ENCODE measurements around the gene PLAU.

PLAU gene

DNA sequence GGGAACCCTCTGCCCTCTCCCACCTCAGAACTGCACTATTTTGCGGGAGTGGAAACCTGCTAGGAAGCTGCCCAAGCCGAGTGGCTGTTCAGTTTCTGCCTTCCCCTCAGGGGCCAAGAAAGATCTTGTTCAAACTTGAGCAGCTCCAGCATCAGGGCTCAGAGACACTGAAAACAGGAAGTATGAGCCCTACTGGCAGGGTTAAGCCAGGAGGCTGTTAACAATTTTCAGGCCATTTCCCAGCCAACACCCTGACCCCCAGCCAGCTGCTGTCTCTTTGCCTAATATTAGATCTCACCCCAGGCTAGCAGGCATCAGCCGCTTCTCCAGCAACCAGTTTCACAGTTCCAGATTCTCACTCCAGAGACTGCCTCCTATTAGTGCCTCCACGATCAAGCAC lies 9.2 kb downstream of the PLAU start:
- in situ Hi-C loops (cut with MboI; ENCODE audit: low pct_unique_long_range_greater_than_20kb, low sequenced_read_pairs, unreplicated experiment) = no loop called here
- TF ChIP-seq, protein P1, sequence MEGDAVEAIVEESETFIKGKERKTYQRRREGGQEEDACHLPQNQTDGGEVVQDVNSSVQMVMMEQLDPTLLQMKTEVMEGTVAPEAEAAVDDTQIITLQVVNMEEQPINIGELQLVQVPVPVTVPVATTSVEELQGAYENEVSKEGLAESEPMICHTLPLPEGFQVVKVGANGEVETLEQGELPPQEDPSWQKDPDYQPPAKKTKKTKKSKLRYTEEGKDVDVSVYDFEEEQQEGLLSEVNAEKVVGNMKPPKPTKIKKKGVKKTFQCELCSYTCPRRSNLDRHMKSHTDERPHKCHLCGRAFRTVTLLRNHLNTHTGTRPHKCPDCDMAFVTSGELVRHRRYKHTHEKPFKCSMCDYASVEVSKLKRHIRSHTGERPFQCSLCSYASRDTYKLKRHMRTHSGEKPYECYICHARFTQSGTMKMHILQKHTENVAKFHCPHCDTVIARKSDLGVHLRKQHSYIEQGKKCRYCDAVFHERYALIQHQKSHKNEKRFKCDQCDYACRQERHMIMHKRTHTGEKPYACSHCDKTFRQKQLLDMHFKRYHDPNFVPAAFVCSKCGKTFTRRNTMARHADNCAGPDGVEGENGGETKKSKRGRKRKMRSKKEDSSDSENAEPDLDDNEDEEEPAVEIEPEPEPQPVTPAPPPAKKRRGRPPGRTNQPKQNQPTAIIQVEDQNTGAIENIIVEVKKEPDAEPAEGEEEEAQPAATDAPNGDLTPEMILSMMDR (IDR thresholded peaks at IDR 0.05; ENCODE audit: extremely low read depth, insufficient read depth, missing control alignments) = no peak
- no peak for DNase-seq (ENCODE audit: low spot score)

DNA sequence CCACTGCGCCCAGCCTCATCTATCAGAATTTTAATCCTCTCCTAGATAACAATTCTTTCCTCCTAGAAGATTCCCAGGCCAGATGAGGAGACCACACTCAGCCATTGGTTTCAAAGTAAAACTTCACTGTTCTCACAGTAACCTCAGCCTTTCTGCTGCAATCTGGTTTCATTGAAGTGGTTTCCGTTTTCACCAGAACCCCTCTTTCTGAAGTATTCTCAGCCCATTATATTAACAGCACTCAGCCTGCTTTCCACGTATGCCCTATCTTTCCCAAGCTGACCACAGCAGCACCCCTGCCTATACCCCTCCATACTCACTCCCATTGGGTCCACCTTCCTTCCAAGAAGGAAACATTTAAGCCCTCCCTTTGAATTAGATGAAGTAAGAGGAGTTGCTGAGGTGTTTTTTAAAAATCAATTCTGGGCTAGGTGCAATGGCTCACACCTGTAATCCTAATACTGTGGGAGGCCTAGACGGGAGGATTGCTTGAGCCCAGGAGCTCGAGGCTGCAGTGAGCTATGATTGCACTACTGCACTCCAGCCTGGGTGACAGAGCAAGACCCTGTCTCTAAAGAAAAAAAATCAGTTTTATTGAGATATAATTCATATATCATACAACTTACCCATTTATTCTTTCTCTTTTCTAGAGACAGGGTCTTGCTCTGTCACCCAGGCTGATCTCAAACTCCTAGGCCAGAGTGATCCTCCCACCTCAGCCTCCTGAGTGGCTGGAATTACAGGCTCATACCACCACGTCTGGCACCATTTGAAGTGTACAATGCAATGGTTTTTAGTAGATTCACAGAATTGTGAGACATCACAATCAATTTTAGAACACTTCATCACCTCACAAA lies 11.3 kb downstream of the PLAU start:
- in situ Hi-C loops (cut with MboI; ENCODE audit: low pct_unique_long_range_greater_than_20kb, low sequenced_read_pairs, unreplicated experiment) = no loop called here
- peak; percentile 55 for DNase-seq (ENCODE audit: low spot score)

DNA sequence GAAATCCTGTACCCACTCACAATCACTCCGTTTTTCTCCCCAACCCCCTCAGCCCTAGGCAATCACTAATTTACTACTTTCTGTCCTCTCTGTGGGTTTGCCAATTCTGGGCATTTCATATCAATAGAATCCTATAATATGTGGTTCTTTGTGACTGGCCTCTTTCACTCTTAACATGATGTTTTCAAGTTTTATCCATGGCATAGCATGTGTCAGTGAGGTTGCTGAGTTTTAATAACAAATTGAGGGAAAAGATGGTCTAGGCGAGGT lies 11.9 kb downstream of the PLAU start:
- in situ Hi-C loops (cut with MboI; ENCODE audit: low pct_unique_long_range_greater_than_20kb, low sequenced_read_pairs, unreplicated experiment) = no loop called here
- TF ChIP-seq, protein P1 (IDR thresholded peaks at IDR 0.05; ENCODE audit: extremely low read depth, insufficient read depth, missing control alignments) = no peak
- no peak for DNase-seq (ENCODE audit: low spot score)

More for the DNA sequence above, 11.3 kb downstream of the PLAU start:
- TF ChIP-seq, protein P1 (IDR thresholded peaks at IDR 0.05; ENCODE audit: extremely low read depth, insufficient read depth, missing control alignments) = no peak

DNA sequence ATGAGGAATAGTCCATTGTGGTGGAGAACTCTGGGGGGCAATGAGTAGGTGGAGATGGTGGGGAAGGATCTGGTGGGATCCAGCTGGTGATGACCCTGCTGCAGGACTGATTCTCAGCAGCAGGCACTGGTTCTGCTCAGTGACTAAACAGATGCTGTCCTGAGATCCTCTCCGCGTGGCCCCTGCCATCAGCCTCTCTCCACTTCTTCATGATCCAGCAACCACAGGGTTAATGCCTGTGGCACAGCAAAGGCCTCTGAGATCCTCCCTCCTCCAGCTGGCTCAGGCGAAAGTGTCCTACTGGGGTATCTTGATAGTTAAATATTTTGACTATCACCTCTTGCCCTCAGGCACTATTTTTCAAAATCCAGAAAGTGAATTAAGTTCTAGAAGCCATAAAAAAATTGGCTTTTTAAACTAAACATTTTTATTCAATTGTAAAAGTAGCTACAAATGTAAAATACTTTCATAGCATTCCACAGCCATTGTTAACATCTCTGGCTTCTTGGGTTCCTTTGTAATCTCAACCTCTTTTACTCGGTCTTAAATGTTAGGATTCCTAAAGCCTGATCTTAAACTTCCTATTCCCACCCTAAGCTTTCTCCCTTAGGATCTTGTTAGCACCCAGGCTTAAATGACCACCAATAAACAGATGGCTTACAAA lies 13.1 kb downstream of the PLAU start:
- no peak for DNase-seq (ENCODE audit: low spot score)
- TF ChIP-seq, protein P1 (IDR thresholded peaks at IDR 0.05; ENCODE audit: extremely low read depth, insufficient read depth, missing control alignments) = no peak
- in situ Hi-C loops (cut with MboI; ENCODE audit: low pct_unique_long_range_greater_than_20kb, low sequenced_read_pairs, unreplicated experiment) = no loop called here

DNA sequence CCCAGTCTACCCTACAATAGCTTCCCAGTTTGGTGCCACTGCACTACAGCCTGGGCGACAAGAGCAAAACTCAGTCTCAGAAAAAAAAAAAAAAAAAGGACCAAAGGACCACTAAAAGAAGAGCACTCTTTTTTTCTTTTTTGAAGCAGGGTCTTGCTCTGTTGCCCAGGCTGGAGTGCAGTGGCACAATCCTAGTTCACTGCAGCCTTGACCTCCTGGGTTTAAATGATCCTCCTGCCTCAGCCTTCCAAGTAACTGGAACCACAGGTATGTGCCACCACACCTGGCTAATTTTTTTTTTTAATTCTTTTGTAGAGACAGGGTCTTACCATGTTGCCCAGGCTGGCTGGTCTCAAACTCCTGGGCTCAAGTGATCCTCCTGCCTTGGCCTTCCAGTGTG lies 14.0 kb downstream of the PLAU start:
- in situ Hi-C loops (cut with MboI; ENCODE audit: low pct_unique_long_range_greater_than_20kb, low sequenced_read_pairs, unreplicated experiment) = no loop called here
- no peak for DNase-seq (ENCODE audit: low spot score)
- TF ChIP-seq, protein P1 (IDR thresholded peaks at IDR 0.05; ENCODE audit: extremely low read depth, insufficient read depth, missing control alignments) = no peak

DNA sequence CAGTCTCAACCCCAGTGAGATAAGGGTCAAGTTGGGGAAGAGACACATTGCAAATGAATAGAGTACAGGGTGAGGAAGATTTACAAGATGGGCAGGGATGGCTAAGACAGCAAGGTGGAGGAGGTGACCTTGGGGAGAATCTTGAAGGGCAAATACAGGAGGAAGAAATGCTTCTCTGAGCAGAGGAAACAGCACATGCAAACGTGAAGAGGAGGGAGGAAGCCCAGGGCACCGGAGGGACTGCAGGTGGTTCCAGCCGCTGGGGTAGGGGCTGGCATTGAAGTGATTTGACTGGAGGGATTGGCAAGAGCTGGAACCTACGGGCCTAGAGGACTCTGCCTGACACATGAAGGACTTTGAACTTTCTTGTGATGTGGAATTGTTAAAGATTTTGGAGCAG lies 14.6 kb downstream of the PLAU start:
- TF ChIP-seq, protein P1 (IDR thresholded peaks at IDR 0.05; ENCODE audit: extremely low read depth, insufficient read depth, missing control alignments) = no peak
- in situ Hi-C loops (cut with MboI; ENCODE audit: low pct_unique_long_range_greater_than_20kb, low sequenced_read_pairs, unreplicated experiment) = no loop called here

More for the DNA sequence above, 14.6 kb downstream of the PLAU start:
- no peak for DNase-seq (ENCODE audit: low spot score)

All from GM13977 (cell line).